WTC11 (cell line): Measurements from ENCODE around the gene EGF. TPM values are rescaled to one million over a fixed set of nuclear protein-coding genes. Genes with fewer than 3 reads are reported as not detected.

Experiments used
- ATAC-seq: fragments of 200-7000 bp; cut with Tn5 transposase; 2 replicates; pipeline ENCODE4 v1.10.0; 2021; ENCODE audit warnings: mild to moderate bottlenecking, moderate library complexity
- CTCF ChIA-PET: fragments of 300-600 bp; sonication (Branson Sonifier 250); formaldehyde crosslinking; loops from one replicate; lab custom pipeline; 2021; ENCODE audit warnings: antibody characterized with exemption; lab: Charles Lee
- POLR2A ChIA-PET: fragments of 350-600 bp; sonication (Branson Sonifier 250); formaldehyde crosslinking; loops from one replicate; lab custom pipeline; 2021; ENCODE audit warnings: antibody characterized with exemption; lab: Charles Lee
- DNase-seq: peaks from one replicate; pipeline ENCODE4 v3.0.0; 2021; ENCODE audit warnings: low spot score
- H3K27ac Mint-ChIP-seq: 2 replicates; pipeline ENCODE4 v1.8.0; 2021; ENCODE audit warnings: mixed read lengths
- H3K27me3 Mint-ChIP-seq: 2 replicates; pipeline ENCODE4 v1.8.0; 2021; ENCODE audit warnings: low read depth, mild to moderate bottlenecking, moderate library complexity, mixed read lengths
- H3K36me3 Mint-ChIP-seq: 2 replicates; pipeline ENCODE4 v1.8.0; 2021; ENCODE audit warnings: mixed read lengths
- H3K4me1 Mint-ChIP-seq: 2 replicates; pipeline ENCODE4 v1.8.0; 2022; ENCODE audit warnings: mixed read lengths
- H3K4me3 Mint-ChIP-seq: 2 replicates; pipeline ENCODE4 v1.8.0; 2021; ENCODE audit warnings: mild to moderate bottlenecking, moderate library complexity, mixed read lengths
- H3K9me3 Mint-ChIP-seq: 2 replicates; pipeline ENCODE4 v1.8.0; 2021; ENCODE audit warnings: mixed read lengths
- AR ChIP-seq: fragments of 250-450 bp; sonication (Bioruptor Pico); IDR thresholded peaks from 2 replicates; pipeline ENCODE4 v1.9.0; 2021; ENCODE audit warnings: mild to moderate bottlenecking
- E2F1 ChIP-seq: sonication (generic); formaldehyde crosslinking; IDR thresholded peaks from 2 replicates; pipeline ENCODE4 v1.8.0; 2022; ENCODE audit warnings: mild to moderate bottlenecking, missing genetic modification reagents
- ELF4 ChIP-seq: sonication (generic); formaldehyde crosslinking; IDR thresholded peaks from 2 replicates; pipeline ENCODE4 v1.8.1; 2022; ENCODE audit warnings: low read depth, mild to moderate bottlenecking, moderate library complexity, missing genetic modification reagents
- EMX1 ChIP-seq: fragments of 250-450 bp; sonication (Bioruptor Pico); IDR thresholded peaks from 2 replicates; pipeline ENCODE4 v1.8.0; 2021; ENCODE audit warnings: mild to moderate bottlenecking
- FOXK1 ChIP-seq: sonication (generic); formaldehyde crosslinking; IDR thresholded peaks from 2 replicates; pipeline ENCODE4 v1.8.0; 2022; ENCODE audit warnings: mild to moderate bottlenecking, moderate library complexity, missing genetic modification reagents
- FOXP4 ChIP-seq: sonication (generic); formaldehyde crosslinking; IDR thresholded peaks from 2 replicates; pipeline ENCODE4 v1.8.0; 2022; ENCODE audit warnings: mild to moderate bottlenecking, missing genetic modification reagents
- GTF2I ChIP-seq: fragments of 250-450 bp; sonication (Bioruptor Pico); conservative IDR thresholded peaks from 2 replicates; pipeline ENCODE4 v1.4.0; 2021; ENCODE audit warnings: mild to moderate bottlenecking
- IRF2 ChIP-seq: sonication (generic); formaldehyde crosslinking; IDR thresholded peaks from 2 replicates; pipeline ENCODE4 v1.8.0; 2022; ENCODE audit warnings: low read depth, missing genetic modification reagents, borderline replicate concordance
- JAZF1 ChIP-seq: fragments of 250-450 bp; sonication (Bioruptor Pico); IDR thresholded peaks from 2 replicates; pipeline ENCODE4 v1.9.0; 2021; ENCODE audit warnings: moderate library complexity, mild to moderate bottlenecking, inconsistent platforms
- KAT7 ChIP-seq: sonication (generic); formaldehyde crosslinking; IDR thresholded peaks from 2 replicates; pipeline ENCODE4 v1.8.1; 2023; ENCODE audit warnings: missing genetic modification reagents, mild to moderate bottlenecking, borderline replicate concordance
- MYBL2 ChIP-seq: sonication (generic); formaldehyde crosslinking; IDR thresholded peaks from 2 replicates; pipeline ENCODE4 v1.8.1; 2023; ENCODE audit warnings: mild to moderate bottlenecking, moderate library complexity, missing genetic modification reagents
- NR1H2 ChIP-seq: sonication (generic); formaldehyde crosslinking; IDR thresholded peaks from 2 replicates; pipeline ENCODE4 v1.9.0; 2021; ENCODE audit warnings: mild to moderate bottlenecking, moderate library complexity, missing genetic modification reagents
- NR2C2 ChIP-seq: sonication (generic); formaldehyde crosslinking; IDR thresholded peaks from 2 replicates; pipeline ENCODE4 v1.8.0; 2022; ENCODE audit warnings: mild to moderate bottlenecking, missing genetic modification reagents
- OVOL2 ChIP-seq: fragments of 250-450 bp; sonication (Bioruptor Pico); IDR thresholded peaks from 2 replicates; pipeline ENCODE4 v1.9.0; 2021; ENCODE audit warnings: mild to moderate bottlenecking, borderline replicate concordance
- PRRX2 ChIP-seq: fragments of 250-450 bp; sonication (Bioruptor Pico); IDR thresholded peaks from 2 replicates; pipeline ENCODE4 v1.8.0; 2021; ENCODE audit warnings: mild to moderate bottlenecking
- SOX15 ChIP-seq: fragments of 250-450 bp; sonication (Bioruptor Pico); IDR thresholded peaks from 2 replicates; pipeline ENCODE4 v1.9.0; 2021; ENCODE audit warnings: mild to moderate bottlenecking
- SP1 ChIP-seq: sonication (generic); formaldehyde crosslinking; conservative IDR thresholded peaks from 2 replicates; pipeline ENCODE4 v1.8.1; 2022; ENCODE audit warnings: missing genetic modification reagents
- TCF7 ChIP-seq: sonication (generic); formaldehyde crosslinking; IDR thresholded peaks from 2 replicates; pipeline ENCODE4 v1.8.0; 2022; ENCODE audit warnings: mild to moderate bottlenecking, low read depth, missing genetic modification reagents, moderate library complexity
- TEAD4 ChIP-seq: sonication (generic); formaldehyde crosslinking; IDR thresholded peaks from 2 replicates; pipeline ENCODE4 v1.8.0; 2022; ENCODE audit warnings: mild to moderate bottlenecking, missing genetic modification reagents
- USF2 ChIP-seq: sonication (generic); formaldehyde crosslinking; IDR thresholded peaks from 2 replicates; pipeline ENCODE4 v1.8.1; 2023; ENCODE audit warnings: mild to moderate bottlenecking, missing genetic modification reagents, moderate library complexity
- ZBTB43 ChIP-seq: sonication (generic); formaldehyde crosslinking; IDR thresholded peaks from 2 replicates; pipeline ENCODE4 v1.8.1; 2023; ENCODE audit warnings: mild to moderate bottlenecking, missing genetic modification reagents
- ZNF138 ChIP-seq: sonication (generic); formaldehyde crosslinking; conservative IDR thresholded peaks from 2 replicates; pipeline ENCODE4 v1.8.1; 2022; ENCODE audit warnings: mild to moderate bottlenecking, moderate library complexity, missing genetic modification reagents
- ZNF281 ChIP-seq: sonication (generic); formaldehyde crosslinking; IDR thresholded peaks from 2 replicates; pipeline ENCODE4 v1.8.0; 2023; ENCODE audit warnings: mild to moderate bottlenecking, missing genetic modification reagents
- ZNF396 ChIP-seq: fragments of 250-450 bp; sonication (Bioruptor Pico); IDR thresholded peaks from 2 replicates; pipeline ENCODE4 v1.8.0; 2021; ENCODE audit warnings: mild to moderate bottlenecking, moderate library complexity, borderline replicate concordance
- ZNF416 ChIP-seq: fragments of 250-450 bp; sonication (Bioruptor Pico); IDR thresholded peaks from 2 replicates; pipeline ENCODE4 v1.9.0; 2021; ENCODE audit warnings: mild to moderate bottlenecking, inconsistent platforms
- total RNA-seq: library from RNA; stranded (reverse); gene quantifications from 3 replicates; pipeline ENCODE4 v1.2.3, GENCODE V29; 2021

Gene EGF
- total RNA-seq, 1 experiment from 2014 or later = 2.5 TPM

- H3K27me3 Mint-ChIP-seq = no peaks in the 10 kb centered on the region
- no peak overlapping the region for H3K27ac Mint-ChIP-seq
- H3K36me3 Mint-ChIP-seq = no peaks in the 10 kb centered on the region; the same call in 1 of the 2 replicates
- ATAC-seq = no peak
- no peak for DNase-seq
- peaks cover 13% of the 10 kb centered on the region for H3K9me3 Mint-ChIP-seq
- no peak overlapping the region for H3K4me3 Mint-ChIP-seq
- ChIA-PET CTCF (no interaction called here), POLR2A (no interaction called here)
- TF ChIP-seq NR1H2 (CRISPR knock-in tag) = no peak
- TF ChIP-seq E2F1 (CRISPR knock-in tag) = no peak
- TF ChIP-seq GTF2I = no peak
- TF ChIP-seq IRF2 (CRISPR knock-in tag) = no peak
- TF ChIP-seq USF2 (CRISPR knock-in tag) = no peak
- TF ChIP-seq SP1 (CRISPR knock-in tag) = no peak
- no peak for TF ChIP-seq ZNF281 (CRISPR knock-in tag)
- no peak for TF ChIP-seq OVOL2 (CRISPR knock-in tag)
- no peak for TF ChIP-seq ZBTB43
- TF ChIP-seq TEAD4 (CRISPR knock-in tag) = no peak
- no peak for TF ChIP-seq KAT7
- H3K4me1 Mint-ChIP-seq = no peaks in the 10 kb centered on the region
Observed at GRCh38 chr4:109879081-109879480, 33.6 kb upstream of the EGF start.

GRCh38 chr4:109879636-109880314 is 32.9 kb upstream of the EGF start:
- no peaks in the 10 kb centered on the region; the same call in 1 of the 2 replicates for H3K36me3 Mint-ChIP-seq
- ChIA-PET CTCF (no interaction called here), POLR2A (no interaction called here)
- DNase-seq = no peak
- H3K4me1 Mint-ChIP-seq = no peaks in the 10 kb centered on the region
- H3K9me3 Mint-ChIP-seq = peaks cover 10% of the 10 kb centered on the region
- no peak overlapping the region for H3K27ac Mint-ChIP-seq
- no peak overlapping the region for H3K4me3 Mint-ChIP-seq
- H3K27me3 Mint-ChIP-seq = no peaks in the 10 kb centered on the region
- ATAC-seq = no peak
- no peak for TF ChIP-seq SOX15
- TF ChIP-seq TCF7 = no peak
- no peak for TF ChIP-seq FOXK1
- TF ChIP-seq ZNF138 = no peak
- no peak for TF ChIP-seq JAZF1 (CRISPR knock-in tag)
- TF ChIP-seq FOXP4 = no peak
- TF ChIP-seq ZNF396 (CRISPR knock-in tag) = no peak
- TF ChIP-seq AR = no peak
- TF ChIP-seq ELF4 (CRISPR knock-in tag) = no peak
- no peak for TF ChIP-seq PRRX2 (CRISPR knock-in tag)
- TF ChIP-seq NR2C2 (CRISPR knock-in tag) = no peak
- no peak for TF ChIP-seq ZNF416 (CRISPR knock-in tag)
- no peak for TF ChIP-seq EMX1 (CRISPR knock-in tag)
- TF ChIP-seq MYBL2 (CRISPR knock-in tag) = no peak
